Stimulated activated CD4-positive, alpha-beta T cell treated with anti-CD3 and anti-CD28 coated beads, TNF-alpha, amount 100 ng/mL, for 48 hours (primary cell): ENCODE results near the gene SDHB.

ENCODE experiments used
- DNase-seq, 3 donors: peaks; one replicate each; pipeline ENCODE4 v3.0.0-alpha.2; 2020; ENCODE audit warnings: low read depth in 3 of 3

Gene SDHB

DNA sequence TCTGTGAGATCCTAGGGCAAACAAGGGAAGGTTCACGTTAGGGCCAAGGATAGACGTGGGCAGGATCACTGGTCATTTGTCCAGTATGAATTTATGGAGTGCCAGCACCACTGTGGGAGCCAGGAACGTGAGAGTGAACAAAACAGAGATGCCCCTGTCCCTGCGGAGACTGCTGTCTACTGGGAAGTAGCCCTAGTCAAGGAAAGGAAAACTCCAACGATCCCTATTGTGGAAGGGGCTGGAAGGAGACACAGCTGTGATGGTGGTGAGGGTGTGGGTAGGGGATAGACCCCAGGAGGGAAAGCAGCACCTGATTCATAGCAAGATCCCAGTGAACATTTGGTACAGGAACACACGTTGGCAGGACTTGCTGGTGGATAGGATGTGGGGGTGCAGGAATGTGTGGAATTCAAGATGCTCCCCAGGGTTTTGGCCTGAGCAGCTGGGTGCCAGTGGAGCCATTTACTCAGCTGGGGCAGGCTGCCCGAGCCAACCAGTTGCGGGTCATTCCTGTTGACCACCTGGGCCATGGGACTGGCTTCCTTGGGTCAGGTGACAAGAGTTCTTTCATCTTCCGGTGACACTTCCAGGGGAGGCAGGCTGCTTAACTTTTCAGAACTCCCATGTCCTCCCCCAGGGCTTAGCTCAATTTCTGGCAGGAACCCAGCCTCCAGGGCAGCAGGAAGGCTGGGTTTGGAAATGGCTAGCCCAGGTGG is 40.9 kb downstream of the SDHB start:
- DNase-seq = no peak

DNA sequence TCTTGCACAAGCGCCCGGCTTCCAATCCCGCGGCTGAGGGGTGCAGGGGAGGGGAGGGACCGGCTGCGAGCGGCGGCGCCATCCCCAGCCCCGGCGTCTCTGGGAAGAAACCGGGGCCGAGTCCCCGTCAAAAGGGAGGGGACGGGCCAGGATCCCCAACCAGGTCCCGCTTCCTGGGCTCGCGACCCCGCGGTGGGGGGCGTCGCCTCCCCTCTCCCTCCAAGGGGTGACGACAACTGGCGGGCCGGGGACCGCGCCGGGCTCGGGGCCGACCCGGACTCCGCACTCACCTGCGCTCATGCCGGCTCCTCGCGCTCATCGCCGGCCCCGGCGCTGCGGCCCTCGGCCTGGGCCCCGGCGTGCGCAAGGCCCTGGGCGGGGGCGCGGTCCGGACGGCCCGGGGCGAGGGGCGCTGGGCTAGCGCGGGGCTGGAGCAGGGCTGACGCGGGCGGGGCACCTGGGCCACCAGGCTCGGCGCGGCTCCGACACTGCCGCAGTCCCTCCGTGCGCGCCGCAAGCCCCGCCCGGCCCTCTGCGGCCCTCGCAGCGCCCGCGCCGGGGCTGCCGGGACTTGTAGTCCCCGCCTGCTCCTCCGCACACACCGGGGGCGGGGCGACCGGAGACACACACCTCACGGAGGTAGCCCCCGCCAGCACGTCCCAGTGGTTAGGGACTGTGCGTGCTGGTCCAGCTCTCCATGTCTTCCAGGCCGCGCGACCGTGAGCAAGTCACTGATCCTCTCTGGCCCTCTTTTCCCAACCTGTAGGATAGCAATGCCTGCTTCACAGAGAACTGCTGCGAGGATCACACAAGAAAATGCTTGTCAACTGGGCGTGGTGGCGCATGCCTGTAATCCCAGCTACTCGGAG is 42.2 kb downstream of the SDHB start, which contains the start of gene ATP13A2:
TSS of gene ATP13A2 (minus strand) at position 490 of the 869 bp plus-strand sequence. CDS start at position 300, 190 bp downstream.
- DNase-seq = peak; percentile 65 to 88 (median 70)

DNA sequence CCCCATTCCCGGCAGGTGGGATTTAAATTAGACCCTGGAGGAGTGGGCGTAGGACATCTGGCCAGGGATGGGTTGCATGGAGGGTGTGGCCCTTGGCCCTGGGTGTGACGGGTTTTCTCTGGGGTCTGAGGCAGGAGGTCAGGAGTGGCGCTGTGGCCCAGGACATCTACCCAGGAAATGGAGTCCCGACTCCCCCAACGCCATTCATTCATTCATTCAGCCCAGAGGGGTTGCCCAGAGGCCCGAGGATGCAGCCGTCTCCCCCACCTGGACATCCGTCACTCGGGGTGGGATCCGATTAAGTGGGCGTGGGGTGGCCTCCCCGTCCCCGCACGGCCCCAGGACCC is 42.8 kb downstream of the SDHB start:
- DNase-seq = no peak

DNA sequence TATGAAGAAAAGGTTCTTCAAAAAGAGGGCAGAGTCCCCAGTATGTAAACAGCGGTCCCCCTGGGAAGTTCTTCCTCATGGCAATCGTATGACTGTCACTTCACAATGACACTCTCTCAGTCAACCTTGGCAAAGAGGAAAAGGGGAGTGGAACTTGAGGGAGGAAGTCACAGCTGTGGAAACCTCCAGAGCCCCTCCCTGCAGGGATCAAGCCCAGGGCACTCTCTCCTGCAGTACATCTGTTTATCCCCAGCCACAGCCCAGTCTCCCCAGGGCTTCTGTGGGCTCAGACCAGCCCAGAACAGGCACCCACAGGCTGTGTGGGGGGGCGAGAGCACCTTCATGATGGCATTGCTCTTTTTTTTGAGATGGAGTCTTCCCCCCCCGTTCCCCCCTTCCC is 44.1 kb downstream of the SDHB start:
- no peak for DNase-seq

DNA sequence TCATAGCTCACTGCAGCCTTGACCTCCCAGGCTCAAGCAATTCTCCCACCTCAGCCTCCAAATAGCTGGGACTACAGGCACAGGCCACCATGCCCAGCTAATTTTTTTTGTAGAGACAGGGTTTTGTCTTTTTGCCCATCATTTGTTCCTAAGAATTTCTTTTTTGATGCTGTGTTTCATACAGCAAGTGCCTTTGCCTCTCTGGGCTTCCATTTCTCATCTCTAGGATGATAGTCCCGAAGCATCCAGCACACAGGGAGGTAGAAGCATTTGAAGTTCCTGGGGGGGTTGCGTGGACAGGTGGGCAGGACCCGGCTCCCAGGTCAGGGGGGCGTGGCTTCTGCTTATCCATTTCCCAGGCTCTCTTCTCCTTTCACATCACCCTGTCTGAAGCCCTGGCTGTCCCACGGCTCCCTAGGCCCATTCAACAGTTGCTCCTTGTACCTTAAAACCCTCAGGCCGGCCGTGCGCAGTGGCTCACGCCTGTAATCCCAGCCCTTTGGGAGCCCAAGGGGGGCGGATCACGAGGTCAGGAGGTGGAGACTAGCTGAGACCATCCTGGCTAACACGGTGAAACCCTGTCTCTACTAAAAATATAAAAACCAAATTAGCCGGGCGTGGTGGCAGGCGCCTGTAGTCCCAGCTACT is 45.5 kb downstream of the SDHB start:
- DNase-seq = no peak

DNA sequence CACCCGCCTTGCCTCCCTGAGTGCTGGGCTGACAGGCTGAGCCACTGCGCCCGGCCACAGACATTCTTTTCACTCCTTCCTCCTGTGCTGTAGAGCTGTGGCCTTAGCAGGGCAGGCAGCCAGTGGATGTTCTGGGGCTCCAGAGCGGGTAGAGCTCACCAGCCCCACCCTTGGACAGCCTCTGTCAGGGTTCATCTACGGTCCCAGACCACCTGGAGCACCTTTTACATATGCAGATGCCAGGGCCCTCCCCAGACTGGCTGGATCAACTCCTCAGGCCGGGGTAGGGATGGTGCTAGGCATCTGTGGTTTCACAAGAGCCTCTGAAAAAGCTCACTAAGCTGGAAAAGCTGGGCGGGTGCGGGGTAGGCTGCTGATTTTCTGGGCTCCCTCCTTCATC is 46.7 kb downstream of the SDHB start:
- DNase-seq = no peak

DNA sequence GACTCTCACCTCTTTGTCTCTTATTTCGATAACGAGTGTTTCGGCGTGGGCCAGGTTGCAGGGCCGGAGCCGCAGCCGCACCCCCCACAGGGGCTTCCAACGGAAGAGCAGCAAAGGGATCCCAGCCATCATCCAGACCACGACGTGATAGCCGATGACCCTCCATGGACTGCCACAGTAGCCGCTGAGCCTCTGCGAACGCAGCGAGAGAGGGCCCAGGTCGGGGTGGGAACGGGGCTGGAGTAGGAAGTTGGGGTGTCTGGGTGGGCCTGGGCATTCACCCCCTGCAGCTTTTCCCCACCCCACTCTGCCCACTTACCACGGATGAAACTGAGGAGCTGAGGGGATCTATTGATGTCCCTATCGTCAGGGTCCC is 48.5 kb downstream of the SDHB start:
- no peak for DNase-seq

DNA sequence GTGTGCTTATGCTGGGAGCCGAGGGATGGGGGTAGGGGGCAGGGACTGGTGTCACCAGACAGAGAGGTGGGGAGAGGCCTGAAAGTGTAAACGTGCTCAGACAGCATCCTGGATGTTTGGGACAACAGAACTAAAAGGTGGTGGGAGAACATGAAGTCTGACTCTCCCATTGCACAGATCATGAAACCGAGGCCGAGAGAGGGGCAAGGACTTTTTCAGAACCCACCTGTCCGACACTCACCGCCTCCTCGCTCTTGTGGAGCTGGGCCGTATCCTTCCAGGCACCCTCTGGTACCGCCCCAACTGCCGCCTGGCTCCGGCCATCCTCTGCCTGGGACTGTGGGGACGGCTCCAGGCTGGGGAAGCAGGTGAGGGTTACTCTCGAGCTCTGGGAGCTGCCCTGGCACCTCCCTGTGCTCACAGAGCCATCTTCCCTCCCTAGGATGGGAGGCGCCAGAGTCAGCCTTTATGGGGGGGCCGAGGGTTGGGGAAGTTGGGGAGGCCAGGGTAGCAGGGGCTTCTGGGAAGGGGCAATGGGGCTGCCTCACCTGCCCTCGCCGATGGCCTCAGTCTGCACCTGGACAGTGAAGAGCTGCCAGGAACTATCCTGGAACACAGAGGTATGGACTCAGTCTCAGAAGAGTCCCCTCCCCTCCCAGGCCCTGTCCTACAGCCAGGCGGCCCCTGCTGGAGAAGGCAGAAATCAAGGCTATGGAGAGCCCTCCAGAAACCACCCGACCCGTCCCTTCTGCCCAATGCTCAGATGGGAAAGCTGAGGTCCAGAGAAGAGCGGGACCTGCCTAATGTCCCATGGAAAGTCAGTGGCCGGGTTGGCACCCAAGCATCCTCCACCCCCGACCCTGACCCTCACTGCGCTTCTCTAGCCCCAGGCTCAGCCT is 49.1 kb downstream of the SDHB start:
- no peak for DNase-seq

DNA sequence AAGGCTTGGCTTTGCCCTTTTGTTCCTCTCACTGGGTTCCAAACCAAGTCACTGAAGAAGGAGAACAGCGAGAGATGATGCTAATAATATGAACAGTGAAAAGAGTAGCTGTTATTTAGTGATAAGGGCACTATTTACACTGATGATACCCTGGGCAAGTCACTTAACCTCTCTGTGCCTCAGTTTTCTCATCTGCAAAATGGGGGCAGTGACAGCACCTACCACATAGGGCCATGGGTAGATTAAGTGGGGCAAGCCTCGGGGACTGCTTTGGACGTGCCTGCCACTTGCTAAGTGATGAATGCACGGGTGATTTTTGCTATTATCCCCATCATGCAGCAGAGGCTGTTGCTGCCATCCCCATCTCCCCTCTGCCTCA is 51.3 kb downstream of the SDHB start:
- no peak for DNase-seq

DNA sequence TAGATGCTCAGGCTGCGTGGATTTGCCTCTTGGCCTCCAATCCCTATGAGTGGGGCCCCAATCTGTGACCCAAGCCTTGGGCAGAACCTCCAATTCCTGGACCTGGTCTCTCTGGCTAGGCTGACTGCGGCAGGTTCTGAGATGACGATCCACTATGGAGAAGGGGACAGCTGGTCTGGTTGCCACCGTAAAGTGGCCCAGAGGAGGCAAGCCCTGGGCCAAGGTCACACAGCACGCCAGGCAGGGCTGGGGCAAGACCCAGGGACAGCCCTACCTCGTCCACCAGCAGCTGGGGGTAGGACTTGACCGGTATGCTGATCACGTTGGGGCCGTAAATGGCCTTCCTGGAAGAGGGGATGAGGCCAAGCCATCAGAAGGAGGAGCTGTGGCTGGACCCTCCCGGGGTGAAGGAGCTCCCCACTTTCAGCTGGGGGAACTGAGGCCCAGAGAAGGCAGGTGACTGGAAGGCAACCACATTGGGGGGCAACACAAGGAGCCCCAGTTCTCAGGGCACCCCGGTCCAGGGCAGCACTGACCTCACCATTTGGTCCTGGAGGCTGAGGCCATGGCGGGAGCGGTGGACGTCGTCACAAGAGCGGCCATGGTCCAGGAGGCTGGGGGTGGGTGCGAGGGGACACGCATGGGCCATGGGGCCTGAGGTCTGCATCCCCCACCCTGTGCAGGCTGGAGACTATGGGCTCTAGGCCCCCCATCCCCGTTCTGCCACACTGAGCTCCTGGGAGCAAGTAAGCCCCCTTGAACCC is 51.9 kb downstream of the SDHB start:
- no peak for DNase-seq

DNA sequence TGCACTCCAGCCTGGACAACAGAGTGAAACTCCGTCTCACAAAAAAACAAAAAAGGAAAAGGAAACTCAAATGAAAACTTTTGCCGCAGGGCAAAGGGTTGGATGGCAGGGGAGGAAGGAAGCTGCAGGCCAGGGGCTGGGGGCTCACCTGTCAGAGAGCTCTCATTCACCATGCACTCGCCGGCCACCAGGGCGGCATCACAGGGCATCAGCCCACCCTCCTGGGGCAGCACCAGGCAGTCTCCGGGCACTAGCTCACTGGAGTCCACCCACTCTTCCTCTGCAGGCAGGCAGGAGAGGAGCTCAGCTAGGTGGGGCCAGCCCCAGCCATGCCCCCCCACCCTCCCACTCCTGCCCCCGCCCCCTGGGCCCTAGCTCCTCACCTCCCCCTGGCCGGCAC is 54.0 kb downstream of the SDHB start:
- DNase-seq = no peak

DNA sequence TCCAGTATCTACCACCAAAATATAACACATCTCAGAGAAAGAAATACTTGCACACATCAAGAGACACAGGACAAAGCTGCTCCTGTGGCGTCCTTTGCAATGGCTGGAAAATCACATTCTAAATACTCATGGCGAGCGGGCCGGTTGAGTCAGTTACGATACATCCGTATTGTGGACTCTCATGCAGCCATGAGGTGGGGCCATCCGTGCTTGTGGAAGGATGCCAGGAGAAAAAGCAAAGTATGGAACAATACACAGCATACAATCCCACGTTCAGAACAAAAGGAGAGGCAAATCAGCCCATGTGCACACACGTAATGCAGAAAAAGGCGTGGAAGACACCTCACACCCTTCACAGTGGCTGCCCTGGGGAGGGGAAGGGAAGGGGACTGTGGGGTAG is 55.2 kb downstream of the SDHB start:
- DNase-seq = no peak

DNA sequence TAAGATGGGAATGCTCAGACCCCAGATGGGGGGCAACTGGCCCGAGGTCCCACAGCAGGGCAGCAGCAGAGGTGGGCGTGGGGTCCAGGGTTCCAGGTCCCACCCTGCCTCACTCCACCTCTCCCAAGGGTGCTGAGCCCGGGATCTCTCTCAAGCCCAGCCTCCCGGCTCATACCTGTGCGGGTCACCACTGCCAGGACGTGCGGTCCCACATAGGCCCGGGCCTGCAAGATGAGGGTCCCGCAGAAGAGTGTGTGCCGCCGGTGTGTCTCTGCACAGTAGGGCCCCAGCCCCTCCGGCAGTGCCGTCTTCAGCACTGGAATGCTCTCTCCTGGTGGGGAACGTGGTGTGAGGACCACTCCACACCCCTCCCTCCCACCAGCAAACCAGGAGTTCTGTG is 57.0 kb downstream of the SDHB start:
- DNase-seq = no peak

DNA sequence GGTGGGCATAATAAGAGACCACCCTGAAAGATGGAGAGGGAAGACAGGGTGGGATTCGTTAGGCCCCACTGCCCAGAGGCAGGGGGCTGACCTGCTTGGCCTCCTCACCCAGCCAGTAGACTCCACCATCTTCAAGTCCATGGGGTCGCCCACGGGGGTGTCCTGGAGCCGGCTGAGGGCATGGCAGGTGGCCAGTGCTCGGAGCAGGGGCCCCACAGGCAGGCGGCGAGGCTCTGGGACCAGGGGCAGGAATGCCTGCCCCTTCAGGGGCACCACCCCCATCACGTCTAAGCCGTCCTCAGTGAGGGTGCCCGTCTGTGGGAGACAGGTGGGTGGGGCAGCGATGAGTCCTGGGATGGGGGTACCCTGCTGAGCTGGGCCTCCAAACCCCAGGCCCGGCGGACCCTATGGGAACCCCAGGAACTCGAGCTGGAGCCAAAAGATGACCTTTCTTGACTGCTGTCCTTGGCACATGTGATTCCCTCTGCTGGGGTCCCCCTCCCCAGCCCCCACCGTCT is 60.3 kb downstream of the SDHB start:
- no peak for DNase-seq

DNA sequence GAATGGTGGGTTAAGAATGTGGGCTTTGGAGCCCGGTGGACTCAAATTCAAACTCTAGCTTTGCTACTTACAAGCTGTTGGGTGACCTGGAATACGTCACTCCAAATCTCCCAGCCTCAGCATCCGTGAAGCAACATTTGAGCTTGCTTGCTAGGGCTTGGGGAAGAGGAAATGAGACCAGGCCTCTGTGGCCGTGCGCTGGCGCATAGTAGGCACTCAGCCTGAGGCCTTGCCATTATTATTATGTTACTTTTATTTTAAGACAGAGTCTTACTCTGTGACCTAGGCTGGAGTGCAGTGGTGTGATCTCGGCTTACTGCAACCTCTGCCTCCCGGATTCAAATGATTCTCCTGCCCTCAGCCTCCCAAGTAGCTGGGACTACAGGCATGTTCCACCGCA is 61.2 kb downstream of the SDHB start:
- DNase-seq = no peak

DNA sequence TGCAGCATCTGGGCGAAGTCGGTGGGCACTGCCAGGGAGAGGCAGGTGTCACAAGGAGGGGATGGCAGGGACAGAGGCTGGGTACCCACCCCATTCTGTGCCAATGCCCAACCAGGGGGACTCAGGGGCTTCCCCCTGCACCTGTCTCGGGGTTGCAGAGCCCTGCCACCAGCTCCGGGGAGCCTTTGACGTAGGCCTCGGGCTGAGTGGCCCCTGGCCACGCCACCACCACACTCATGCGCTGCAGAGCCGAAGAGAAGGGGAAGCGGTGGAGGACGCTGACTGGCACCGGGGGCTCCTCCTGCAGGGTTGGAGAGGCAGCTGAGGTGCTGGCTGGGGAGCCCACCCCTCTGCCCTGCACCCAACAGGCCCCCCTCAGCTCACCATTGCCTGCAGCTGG is 61.7 kb downstream of the SDHB start:
- DNase-seq = no peak

DNA sequence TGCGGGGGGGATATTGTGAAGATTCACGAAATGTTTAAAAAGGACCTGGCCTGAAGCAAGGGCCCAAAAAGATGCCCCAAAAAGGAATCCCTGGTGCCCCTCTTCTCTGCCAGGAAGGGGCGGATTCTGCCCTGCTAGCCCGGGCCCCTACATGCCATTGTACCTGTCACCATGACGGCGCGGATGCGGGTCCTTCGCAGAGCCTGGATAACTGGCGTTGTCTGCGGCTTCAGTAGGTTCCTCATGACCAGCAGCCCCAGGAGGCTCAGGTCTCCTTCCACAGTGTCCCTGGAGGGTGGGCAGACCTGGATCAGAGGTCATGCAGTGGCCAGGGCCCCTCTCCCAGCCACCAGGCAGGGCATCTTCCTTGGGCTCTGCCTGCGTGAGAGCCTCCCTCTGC is 62.3 kb downstream of the SDHB start:
- no peak for DNase-seq

DNA sequence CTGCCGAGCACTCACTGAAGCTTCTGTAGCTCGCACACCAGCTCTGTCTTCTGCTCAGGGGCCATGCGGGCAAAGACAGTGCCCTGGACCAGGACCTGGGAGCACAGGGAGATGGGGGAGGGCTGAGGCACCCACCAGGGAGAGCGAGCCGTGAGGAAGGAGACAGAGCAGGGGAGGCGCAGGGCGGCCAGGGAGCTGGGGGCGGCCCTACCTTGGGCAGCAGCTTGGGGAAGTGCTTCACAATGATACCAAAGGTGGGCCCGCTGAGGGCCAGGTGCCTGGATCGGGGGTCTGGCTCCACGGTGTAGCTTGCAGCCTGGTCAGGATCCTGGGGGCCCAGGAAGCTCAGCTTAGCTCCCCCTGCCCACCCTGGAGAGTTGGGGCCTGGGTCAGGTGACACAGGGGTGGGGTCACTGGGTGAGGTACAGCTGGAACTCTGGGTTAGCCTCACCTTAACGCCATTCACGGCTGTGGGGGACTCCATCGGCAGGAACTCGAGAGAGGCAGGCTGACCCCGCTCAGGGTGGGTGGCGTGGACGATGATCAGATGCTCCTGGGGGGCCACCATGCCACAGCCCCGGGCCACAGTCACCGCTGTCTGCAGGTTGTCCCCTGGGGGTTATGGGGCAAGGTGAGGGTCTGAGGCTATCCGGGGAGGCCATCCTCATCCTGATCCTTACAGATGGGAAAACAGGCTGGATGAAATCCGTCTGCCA is 64.0 kb downstream of the SDHB start:
- DNase-seq = no peak

DNA sequence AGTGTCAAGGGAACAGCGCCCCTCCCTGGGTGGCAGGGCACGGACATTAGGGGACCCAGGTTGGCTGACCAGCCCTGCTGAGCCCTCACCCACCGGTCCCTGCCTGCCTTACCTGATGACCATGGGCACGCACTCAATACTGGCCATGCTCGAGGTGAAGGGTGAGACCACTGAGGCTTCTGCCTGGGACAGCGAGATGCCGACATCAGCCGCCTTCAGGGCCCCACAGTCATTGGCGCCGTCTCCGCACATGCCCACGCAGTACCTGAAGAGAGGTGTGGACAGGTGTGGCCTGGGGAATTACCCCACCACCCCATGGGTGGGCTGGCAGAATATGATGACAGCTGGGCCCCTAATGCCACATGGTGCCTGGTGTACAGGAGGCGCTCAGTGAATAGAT is 65.6 kb downstream of the SDHB start:
- DNase-seq = no peak

DNA sequence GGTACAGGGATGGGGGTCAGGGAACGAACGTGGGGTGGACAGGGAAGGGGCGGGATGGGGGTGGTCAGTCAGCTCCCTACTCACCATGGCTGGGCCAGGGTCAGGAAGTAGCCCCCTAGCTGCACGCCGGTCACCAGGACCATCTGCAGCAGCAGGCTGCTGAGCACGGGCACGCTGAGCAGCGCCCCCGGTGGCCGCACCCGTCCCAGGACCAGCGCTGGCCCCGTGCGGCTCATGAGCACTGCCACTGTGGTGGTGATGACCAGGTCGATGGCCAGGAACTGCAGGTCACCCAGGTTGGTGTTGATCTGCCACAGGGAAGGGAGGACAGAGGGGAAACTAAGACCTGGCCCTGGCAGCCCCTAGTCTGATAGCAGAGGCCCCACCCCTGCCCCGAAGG is 66.9 kb downstream of the SDHB start:
- no peak for DNase-seq
